ENCODE measurements around the gene DBN1. TPM values are rescaled to one million over a fixed set of nuclear protein-coding genes. Genes with fewer than 3 reads are reported as not detected.
A peak's percentile ranks its signal among the peaks of the same experiment; 100 is the strongest.

The DBN1 gene
- total RNA-seq, 1 donor from 2014 or later: 1,261 TPM

DNA sequence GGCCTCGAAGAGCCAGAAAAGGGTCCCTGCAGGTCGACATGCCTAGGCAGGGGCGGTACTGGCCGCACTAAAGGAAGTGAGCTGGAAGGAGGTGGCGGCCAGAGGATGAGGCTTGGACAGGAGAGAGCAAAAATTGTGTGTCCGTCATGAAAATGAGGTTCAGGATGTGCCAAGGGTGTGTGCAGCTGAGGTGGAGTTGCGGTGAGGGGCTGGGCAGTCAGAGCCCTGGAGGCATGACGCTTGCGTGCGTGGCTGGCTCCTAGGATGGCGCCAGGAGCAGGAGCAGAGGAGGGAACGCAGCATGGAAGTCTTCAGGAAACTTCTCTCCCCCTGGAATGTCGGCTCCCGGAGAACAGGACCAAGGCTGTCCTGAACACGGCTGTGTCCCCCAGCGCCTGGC is 29.5 kb upstream of the DBN1 start:
- TF ChIP-seq, protein P1, sequence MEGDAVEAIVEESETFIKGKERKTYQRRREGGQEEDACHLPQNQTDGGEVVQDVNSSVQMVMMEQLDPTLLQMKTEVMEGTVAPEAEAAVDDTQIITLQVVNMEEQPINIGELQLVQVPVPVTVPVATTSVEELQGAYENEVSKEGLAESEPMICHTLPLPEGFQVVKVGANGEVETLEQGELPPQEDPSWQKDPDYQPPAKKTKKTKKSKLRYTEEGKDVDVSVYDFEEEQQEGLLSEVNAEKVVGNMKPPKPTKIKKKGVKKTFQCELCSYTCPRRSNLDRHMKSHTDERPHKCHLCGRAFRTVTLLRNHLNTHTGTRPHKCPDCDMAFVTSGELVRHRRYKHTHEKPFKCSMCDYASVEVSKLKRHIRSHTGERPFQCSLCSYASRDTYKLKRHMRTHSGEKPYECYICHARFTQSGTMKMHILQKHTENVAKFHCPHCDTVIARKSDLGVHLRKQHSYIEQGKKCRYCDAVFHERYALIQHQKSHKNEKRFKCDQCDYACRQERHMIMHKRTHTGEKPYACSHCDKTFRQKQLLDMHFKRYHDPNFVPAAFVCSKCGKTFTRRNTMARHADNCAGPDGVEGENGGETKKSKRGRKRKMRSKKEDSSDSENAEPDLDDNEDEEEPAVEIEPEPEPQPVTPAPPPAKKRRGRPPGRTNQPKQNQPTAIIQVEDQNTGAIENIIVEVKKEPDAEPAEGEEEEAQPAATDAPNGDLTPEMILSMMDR (IDR thresholded peaks at IDR 0.05; ENCODE audit: partially characterized antibody, unreplicated experiment): no peak
- DNase-seq: no peak
- Mint-ChIP-seq H3K4me1 (ENCODE audit: low read depth, unreplicated experiment) (peaks cover 38% of the 10 kb centered on the region), H3K36me3 (ENCODE audit: unreplicated experiment) (no peaks in the 10 kb centered on the region), H3K9me3 (ENCODE audit: unreplicated experiment) (peaks cover 20% of the 10 kb centered on the region), H3K4me3 (ENCODE audit: unreplicated experiment) (peak overlapping the region; percentile 60), H3K27me3 (ENCODE audit: unreplicated experiment) (peaks cover 22% of the 10 kb centered on the region), H3K27ac (ENCODE audit: unreplicated experiment) (peak overlapping the region; percentile 95)

DNA sequence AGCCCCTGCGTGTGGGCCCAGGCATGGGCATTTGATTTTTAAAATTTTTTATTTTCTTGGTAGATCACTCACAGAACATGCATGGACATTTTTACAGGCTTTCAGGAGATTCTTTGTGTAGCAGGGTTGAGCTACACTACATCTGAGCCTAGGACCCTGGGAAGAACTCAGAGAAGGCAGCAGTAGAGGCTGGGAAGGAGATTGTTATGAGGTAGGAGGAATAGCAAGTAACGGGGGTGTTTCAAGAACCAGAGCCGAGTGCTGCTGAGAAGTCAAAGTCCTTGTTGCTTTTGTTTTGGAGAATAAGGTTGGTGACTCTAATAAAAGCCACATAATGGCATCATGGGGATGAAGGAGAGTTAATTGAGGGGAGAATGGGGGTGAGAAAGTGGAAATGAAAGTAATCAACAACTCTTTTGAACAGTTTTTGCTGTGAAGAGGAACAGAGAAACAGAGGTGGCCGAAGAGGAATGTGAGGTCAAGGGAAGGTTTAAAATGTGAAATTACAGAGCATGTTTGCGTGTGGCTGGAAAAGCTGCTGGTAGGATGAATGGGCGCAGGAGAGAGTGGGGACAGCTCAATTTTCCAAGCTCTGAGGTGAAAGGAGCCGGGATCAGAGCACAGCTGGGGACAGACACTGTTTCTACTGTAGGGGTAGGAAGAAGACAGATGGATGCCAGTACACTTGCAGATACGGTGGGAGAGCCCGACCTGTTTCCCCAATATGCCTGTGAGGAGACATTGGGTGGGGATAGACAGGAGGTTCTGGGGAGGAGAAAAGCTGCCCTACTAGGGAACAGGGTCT is 28.6 kb upstream of the DBN1 start:
- Mint-ChIP-seq H3K4me3 (ENCODE audit: unreplicated experiment) (peak overlapping the region; percentile 60), H3K36me3 (ENCODE audit: unreplicated experiment) (no peaks in the 10 kb centered on the region), H3K4me1 (ENCODE audit: low read depth, unreplicated experiment) (peaks cover 38% of the 10 kb centered on the region), H3K27ac (ENCODE audit: unreplicated experiment) (peak overlapping the region; percentile 95), H3K9me3 (ENCODE audit: unreplicated experiment) (peaks cover 20% of the 10 kb centered on the region), H3K27me3 (ENCODE audit: unreplicated experiment) (peaks cover 20% of the 10 kb centered on the region)
- TF ChIP-seq, protein P1 (IDR thresholded peaks at IDR 0.05; ENCODE audit: partially characterized antibody, unreplicated experiment): no peak
- DNase-seq: no peak

DNA sequence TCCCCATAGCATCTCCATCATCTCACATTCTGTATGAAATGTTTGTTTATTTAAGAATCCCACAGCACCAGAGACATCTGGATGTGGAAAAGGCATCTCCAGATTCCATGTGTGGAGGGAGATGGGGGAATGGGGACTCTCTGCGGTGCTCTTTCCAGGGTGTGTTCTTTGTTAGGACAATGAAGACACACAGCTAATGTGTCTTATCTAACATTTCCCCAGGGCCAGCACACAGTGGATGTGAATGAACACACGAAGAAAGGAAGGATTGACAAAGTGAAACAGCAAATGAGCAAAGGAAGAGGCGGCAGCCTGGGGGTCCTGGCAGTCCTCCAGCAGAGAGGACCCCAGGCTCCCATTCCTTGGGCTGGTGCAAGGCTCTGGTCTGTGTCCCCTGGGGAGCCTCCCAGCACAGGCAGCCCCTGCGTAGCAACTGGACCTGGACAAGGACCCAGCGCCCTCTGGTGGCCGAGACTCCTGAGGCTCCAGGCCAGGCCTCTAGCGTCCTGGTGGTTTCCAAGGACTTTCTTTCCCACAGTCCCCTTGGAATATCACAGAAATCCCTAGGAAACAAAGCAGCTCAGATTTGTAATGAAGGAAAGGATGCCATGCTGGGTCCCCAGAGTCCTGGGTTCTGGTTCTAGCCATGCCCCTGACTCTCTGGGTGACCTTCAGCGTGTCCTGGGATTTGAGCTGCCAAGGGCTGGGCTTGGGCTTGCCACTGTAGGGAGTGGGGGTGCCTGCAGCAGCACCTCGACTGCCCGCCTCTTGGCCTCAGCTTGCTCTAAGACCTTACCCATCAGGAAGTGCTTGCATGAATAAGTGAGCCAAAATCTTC is 27.5 kb upstream of the DBN1 start:
- Mint-ChIP-seq H3K27me3 (ENCODE audit: unreplicated experiment) (peaks cover 17% of the 10 kb centered on the region), H3K27ac (ENCODE audit: unreplicated experiment) (peak overlapping the region; percentile 78), H3K36me3 (ENCODE audit: unreplicated experiment) (no peaks in the 10 kb centered on the region), H3K9me3 (ENCODE audit: unreplicated experiment) (peaks cover 20% of the 10 kb centered on the region), H3K4me3 (ENCODE audit: unreplicated experiment) (peak overlapping the region; percentile 59), H3K4me1 (ENCODE audit: low read depth, unreplicated experiment) (peaks cover 38% of the 10 kb centered on the region)
- DNase-seq: peak; percentile 99
- TF ChIP-seq, protein P1 (IDR thresholded peaks at IDR 0.05; ENCODE audit: partially characterized antibody, unreplicated experiment): peak; percentile 88

DNA sequence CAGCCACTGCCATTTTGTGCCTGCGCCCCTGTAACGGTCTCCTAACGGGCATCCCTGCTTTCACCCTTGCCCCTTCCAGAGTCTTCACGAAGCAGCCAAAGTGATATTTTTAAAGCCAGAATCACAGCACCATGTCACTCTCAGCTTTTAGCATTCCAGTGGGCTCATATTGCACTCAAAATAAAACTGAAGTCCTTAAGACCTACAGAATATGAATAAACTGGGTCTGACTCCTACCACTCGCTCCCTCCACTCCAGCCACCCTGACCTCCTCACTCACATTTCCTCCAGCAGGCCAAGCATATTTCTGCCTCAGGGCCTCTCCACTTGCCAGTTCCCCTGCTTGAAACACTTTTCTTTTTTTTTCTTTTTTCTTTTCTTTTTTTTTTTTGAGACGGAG is 26.4 kb upstream of the DBN1 start:
- Mint-ChIP-seq H3K36me3 (ENCODE audit: unreplicated experiment) (no peaks in the 10 kb centered on the region), H3K27ac (ENCODE audit: unreplicated experiment) (no peak overlapping the region), H3K4me3 (ENCODE audit: unreplicated experiment) (peak overlapping the region; percentile 66), H3K27me3 (ENCODE audit: unreplicated experiment) (peaks cover 17% of the 10 kb centered on the region), H3K9me3 (ENCODE audit: unreplicated experiment) (peaks cover 16% of the 10 kb centered on the region), H3K4me1 (ENCODE audit: low read depth, unreplicated experiment) (peaks cover 38% of the 10 kb centered on the region)
- TF ChIP-seq, protein P1 (IDR thresholded peaks at IDR 0.05; ENCODE audit: partially characterized antibody, unreplicated experiment): no peak
- DNase-seq: no peak
